HCT116 (cell line): ENCODE measurements around the gene MRFAP1. TPM values are rescaled to one million over a fixed set of nuclear protein-coding genes. Genes with fewer than 3 reads are reported as not detected.

Source experiments
- ATAC-seq: fragments of 200-7000 bp; cut with Tn5 transposase; 2 replicates; pipeline ENCODE4 v1.9.1; 2020; ENCODE audit warnings: mild to moderate bottlenecking, moderate library complexity
- BruUV-seq: library from RNA; stranded (reverse); fragments of 400-500 nt; replicated peaks from 2 replicates; lab custom pipeline; 2021; lab: Mats Ljungman, UMichigan
- CTCF ChIA-PET: fragments of 300-600 bp; sonication (Branson Sonifier 250); formaldehyde crosslinking; loops from one replicate; lab custom pipeline; 2021; ENCODE audit warnings: antibody characterized with exemption; lab: Charles Lee
- POLR2A ChIA-PET: fragments of 300-600, 350-600 bp; sonication (Branson Sonifier 250); formaldehyde crosslinking; loops from one replicate; lab custom pipeline; 2021; ENCODE audit warnings: antibody characterized with exemption; lab: Charles Lee
- RAD21 ChIA-PET, 2 experiments: fragments of 300-600 bp; sonication (Branson Sonifier 250); formaldehyde crosslinking; loops; one replicate each; lab custom pipeline; 2023; ENCODE audit warnings: low total read pairs in 2 of 2; ENCODE audit not compliant: uncharacterized antibody in 2 of 2, unreplicated experiment in 2 of 2, low non-redundant PET in 1 of 2; lab: Charles Lee
- DNase-seq: peaks from one replicate; pipeline ENCODE4 v3.0.0-alpha.2; 2010; ENCODE audit warnings: low read depth, low spot score
- H2AFZ ChIP-seq: fragments of 200-600 bp; shearing (Covaris generic), sonication (generic); 2 replicates; pipeline ENCODE4 v1.6.1; 2017; ENCODE audit warnings: low read depth, mixed run types, mixed read lengths, antibody characterized with exemption, low read length; ENCODE audit not compliant: poor library complexity, severe bottlenecking
- H3K27ac ChIP-seq: 2 replicates; pipeline ENCODE4 v1.5.1; 2012; ENCODE audit warnings: low read depth, low read length
- H3K27me3 ChIP-seq: fragments of 200-600 bp; sonication (generic); 2 replicates; pipeline ENCODE4 v1.6.1; 2016; ENCODE audit warnings: mixed run types, low read length, mixed read lengths; ENCODE audit not compliant: insufficient read depth
- H3K36me3 ChIP-seq, 2 experiments: fragments of 200-500 bp in 1 of 2; fragments of 200-600 bp in 1 of 2; sonication (Bioruptor generic) in 1 of 2; sonication (generic) in 1 of 2; 2 replicates each; pipeline versions ENCODE4 v1.5.1 to v1.6.1; 2014 to 2016; ENCODE audit warnings: low read length in 2 of 2, inconsistent platforms in 1 of 2, mixed read lengths in 1 of 2, mixed run types in 1 of 2; ENCODE audit not compliant: insufficient read depth in 2 of 2, control insufficient read depth in 1 of 2
- H3K4me1 ChIP-seq, 2 experiments: fragments of 200-600 bp in 1 of 2; sonication (generic) in 1 of 2; 2 replicates each; pipeline versions ENCODE4 v1.5.1 to v1.6.1; 2012 to 2017; ENCODE audit warnings: low read length in 2 of 2, inconsistent platforms in 1 of 2, mild to moderate bottlenecking in 1 of 2, mixed read lengths in 1 of 2, mixed run types in 1 of 2, moderate library complexity in 1 of 2; ENCODE audit not compliant: insufficient read depth in 2 of 2, control insufficient read depth in 1 of 2
- H3K4me2 ChIP-seq: fragments of 200-600 bp; sonication (generic); 2 replicates; pipeline ENCODE4 v1.6.1; 2017; ENCODE audit warnings: mixed run types, low read length, mixed read lengths
- H3K4me3 ChIP-seq, 2 experiments: fragments of 200-600 bp in 1 of 2; sonication (generic) in 1 of 2; replicated peaks in 1 of 2; 2 replicates each; pipeline ENCODE4 v1.5.1; 2011 to 2016; ENCODE audit warnings: low read length in 2 of 2, control low read depth in 1 of 2, low read depth in 1 of 2, mild to moderate bottlenecking in 1 of 2, mixed read lengths in 1 of 2, mixed run types in 1 of 2
- H3K79me2 ChIP-seq: fragments of 200-600 bp; sonication (generic); 2 replicates; pipeline ENCODE4 v1.6.1; 2017; ENCODE audit warnings: mild to moderate bottlenecking, mixed run types, low read length, moderate library complexity, mixed read lengths; ENCODE audit not compliant: insufficient read depth
- H3K9ac ChIP-seq: fragments of 200-600 bp; sonication (generic); 2 replicates; pipeline ENCODE4 v1.6.1; 2016; ENCODE audit warnings: low read length, mixed read lengths
- H3K9me2 ChIP-seq: fragments of 200-600 bp; sonication (generic), shearing (Covaris generic); 2 replicates; pipeline ENCODE4 v1.6.1; 2017; ENCODE audit warnings: mixed run types, mild to moderate bottlenecking, moderate library complexity; ENCODE audit not compliant: insufficient read depth
- H3K9me3 ChIP-seq, 2 experiments: fragments of 200-500 bp in 1 of 2; fragments of 200-600 bp in 1 of 2; sonication (Bioruptor generic) in 1 of 2; sonication (generic) in 1 of 2; 2 replicates each; pipeline ENCODE4 v1.6.1; 2014 to 2017; ENCODE audit warnings: low read length in 2 of 2, mixed read lengths in 2 of 2, inconsistent platforms in 1 of 2, low read depth in 1 of 2, mild to moderate bottlenecking in 1 of 2, mixed run types in 1 of 2, moderate library complexity in 1 of 2; ENCODE audit not compliant: control insufficient read depth in 1 of 2, insufficient read depth in 1 of 2
- H4K20me1 ChIP-seq: fragments of 200-600 bp; sonication (generic), shearing (Covaris generic); 2 replicates; pipeline ENCODE4 v1.6.1; 2017; ENCODE audit warnings: mixed run types, mild to moderate bottlenecking, moderate library complexity; ENCODE audit not compliant: insufficient read depth
- CEBPB ChIP-seq: IDR thresholded peaks from 2 replicates; pipeline ENCODE4 v1.6.1; 2012; ENCODE audit warnings: low read depth
- ELF1 ChIP-seq: IDR thresholded peaks from 2 replicates; pipeline ENCODE4 v1.6.1; 2012; ENCODE audit warnings: low read depth, borderline replicate concordance
- FOSL1 ChIP-seq: IDR thresholded peaks from 2 replicates; pipeline ENCODE4 v1.6.1; 2012; ENCODE audit warnings: low read depth
- JUND ChIP-seq: IDR thresholded peaks from 2 replicates; pipeline ENCODE4 v1.6.1; 2012
- SIN3A ChIP-seq: IDR thresholded peaks from 2 replicates; pipeline ENCODE4 v1.6.1; 2012; ENCODE audit warnings: low read depth
- SP1 ChIP-seq: IDR thresholded peaks from 2 replicates; pipeline ENCODE4 v1.6.1; 2012; ENCODE audit warnings: low read depth
- TCF7L2 ChIP-seq: IDR thresholded peaks from 2 replicates; pipeline ENCODE4 v1.7.0; 2011; ENCODE audit warnings: borderline replicate concordance, inconsistent platforms; ENCODE audit not compliant: insufficient read depth, insufficient read length; ENCODE audit errors: extremely low read depth
- ZNF274 ChIP-seq: fragments of 200-500 bp; sonication (Bioruptor generic); IDR thresholded peaks from 2 replicates; pipeline ENCODE4 v1.6.1; 2014; ENCODE audit warnings: mild to moderate bottlenecking, low read depth, low read length, inconsistent platforms
- intact Hi-C: fragments of 100-400 bp; cut with micrococcal nuclease; formaldehyde crosslinking; loops from 2 replicates; pipeline ENCODE4 v1.10.0; 2022
- total RNA-seq: library from RNA; stranded (reverse); gene quantifications from one replicate; pipeline ENCODE4 v1.2.1, GENCODE V29; 2021; ENCODE audit not compliant: unreplicated experiment
- TF ChIP-seq, protein P1 (sequence below): IDR thresholded peaks from 2 replicates; pipeline ENCODE4 v1.6.1; 2012
- TF ChIP-seq, protein P2 (sequence below): IDR thresholded peaks from 2 replicates; pipeline ENCODE4 v1.6.1; 2012
- TF ChIP-seq, protein P3 (sequence below): IDR thresholded peaks from 2 replicates; pipeline ENCODE4 v1.6.1; 2011; ENCODE audit warnings: mild to moderate bottlenecking, low read length, moderate library complexity; ENCODE audit not compliant: insufficient replicate concordance; ENCODE audit errors: extremely low read depth

Gene MRFAP1
- total RNA-seq, 1 experiment from 2014 or later = 313 TPM

DNA sequence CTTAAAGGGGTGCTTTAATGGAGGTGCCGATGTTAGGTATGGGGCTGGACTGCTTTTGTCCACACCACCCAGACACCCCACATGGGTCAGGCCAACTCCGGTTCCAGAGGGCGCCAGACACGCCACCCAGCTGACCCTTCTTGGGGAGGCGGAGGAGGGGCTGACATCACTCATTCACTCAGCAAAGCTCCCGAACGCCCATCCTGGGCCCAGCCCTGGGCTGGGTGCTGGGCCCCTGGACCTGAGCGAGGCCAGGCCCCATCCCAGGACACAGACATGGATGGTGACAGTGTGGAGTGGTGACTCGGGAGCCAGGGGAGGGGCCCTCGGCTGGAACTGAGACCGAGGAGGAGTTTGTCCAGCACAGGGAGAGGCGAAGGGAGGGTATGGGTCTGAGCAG, 37.4 kb upstream of the MRFAP1 start:
- CTCF ChIA-PET = no interaction called here
- H3K4me2 ChIP-seq = no peak overlapping the region
- no peak for ATAC-seq
- H3K27ac ChIP-seq = no peak overlapping the region
- H3K9me3 ChIP-seq = peaks cover 4% of the 10 kb centered on the region in 2 experiments; a peak in 2 of 4 replicates
- no peaks in the 10 kb centered on the region for H3K9me2 ChIP-seq
- no peaks in the 10 kb centered on the region for H3K4me1 ChIP-seq
- H3K79me2 ChIP-seq = no peaks in the 10 kb centered on the region
- RAD21 ChIA-PET = no interaction called here
- POLR2A ChIA-PET = no interaction called here
- no peaks in the 10 kb centered on the region for H3K27me3 ChIP-seq
- no peak overlapping the region for H2AFZ ChIP-seq
- peaks cover 0 to 7% of the 10 kb centered on the region in 2 experiments; a peak in 3 of 4 replicates for H3K36me3 ChIP-seq
- no peaks in the 10 kb centered on the region for H4K20me1 ChIP-seq
- no TSS peak for BruUV-seq
- no peak for TF ChIP-seq CEBPB
- TF ChIP-seq, protein P1, sequence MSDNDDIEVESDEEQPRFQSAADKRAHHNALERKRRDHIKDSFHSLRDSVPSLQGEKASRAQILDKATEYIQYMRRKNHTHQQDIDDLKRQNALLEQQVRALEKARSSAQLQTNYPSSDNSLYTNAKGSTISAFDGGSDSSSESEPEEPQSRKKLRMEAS = no peak
- no peak for TF ChIP-seq SP1
- no peak for TF ChIP-seq SIN3A
- no peak for TF ChIP-seq TCF7L2
- TF ChIP-seq JUND = no peak
- TF ChIP-seq ZNF274 = no peak
- TF ChIP-seq, protein P2, sequence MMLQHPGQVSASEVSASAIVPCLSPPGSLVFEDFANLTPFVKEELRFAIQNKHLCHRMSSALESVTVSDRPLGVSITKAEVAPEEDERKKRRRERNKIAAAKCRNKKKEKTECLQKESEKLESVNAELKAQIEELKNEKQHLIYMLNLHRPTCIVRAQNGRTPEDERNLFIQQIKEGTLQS = no peak
- TF ChIP-seq FOSL1 = no peak
- TF ChIP-seq ELF1 = no peak
- TF ChIP-seq, protein P3, sequence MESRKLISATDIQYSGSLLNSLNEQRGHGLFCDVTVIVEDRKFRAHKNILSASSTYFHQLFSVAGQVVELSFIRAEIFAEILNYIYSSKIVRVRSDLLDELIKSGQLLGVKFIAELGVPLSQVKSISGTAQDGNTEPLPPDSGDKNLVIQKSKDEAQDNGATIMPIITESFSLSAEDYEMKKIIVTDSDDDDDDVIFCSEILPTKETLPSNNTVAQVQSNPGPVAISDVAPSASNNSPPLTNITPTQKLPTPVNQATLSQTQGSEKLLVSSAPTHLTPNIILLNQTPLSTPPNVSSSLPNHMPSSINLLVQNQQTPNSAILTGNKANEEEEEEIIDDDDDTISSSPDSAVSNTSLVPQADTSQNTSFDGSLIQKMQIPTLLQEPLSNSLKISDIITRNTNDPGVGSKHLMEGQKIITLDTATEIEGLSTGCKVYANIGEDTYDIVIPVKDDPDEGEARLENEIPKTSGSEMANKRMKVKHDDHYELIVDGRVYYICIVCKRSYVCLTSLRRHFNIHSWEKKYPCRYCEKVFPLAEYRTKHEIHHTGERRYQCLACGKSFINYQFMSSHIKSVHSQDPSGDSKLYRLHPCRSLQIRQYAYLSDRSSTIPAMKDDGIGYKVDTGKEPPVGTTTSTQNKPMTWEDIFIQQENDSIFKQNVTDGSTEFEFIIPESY = no peak
- no peak for DNase-seq
- H3K9ac ChIP-seq = no peak overlapping the region
- intact Hi-C loops = no loop called here
- no peak overlapping the region for H3K4me3 ChIP-seq
